Fibroblast of the aortic adventitia (primary cell): ENCODE measurements around the gene CHST7. TPM values are rescaled to one million over a fixed set of nuclear protein-coding genes. Genes with fewer than 3 reads are reported as not detected.

Experiments used
- DNase-seq: peaks from one replicate; pipeline ENCODE4 v3.0.0-alpha.2; 2010; ENCODE audit warnings: low read depth
- H3K4me3 ChIP-seq: 2 replicates; pipeline ENCODE4 v1.5.1; 2011; ENCODE audit warnings: low read depth, mild to moderate bottlenecking, control low read depth, low read length, moderate library complexity
- total RNA-seq: library from RNA; depleted of rRNA; stranded (reverse); fragments of >200 nt; gene quantifications from 2 replicates; pipeline ENCODE4 v1.2.3, GENCODE V29; 2012; ENCODE audit warnings: low replicate concordance
- TF ChIP-seq, protein P1 (sequence below): IDR thresholded peaks from 2 replicates; pipeline ENCODE4 v1.5.1; 2011; ENCODE audit warnings: mild to moderate bottlenecking, low read length, control low read depth, inconsistent platforms; ENCODE audit not compliant: insufficient read depth

The CHST7 gene
- total RNA-seq, 1 donor, result 6.0 TPM

- peak; percentile 74 for DNase-seq
- H3K4me3 ChIP-seq, result no peak overlapping the region
- TF ChIP-seq, protein P1, sequence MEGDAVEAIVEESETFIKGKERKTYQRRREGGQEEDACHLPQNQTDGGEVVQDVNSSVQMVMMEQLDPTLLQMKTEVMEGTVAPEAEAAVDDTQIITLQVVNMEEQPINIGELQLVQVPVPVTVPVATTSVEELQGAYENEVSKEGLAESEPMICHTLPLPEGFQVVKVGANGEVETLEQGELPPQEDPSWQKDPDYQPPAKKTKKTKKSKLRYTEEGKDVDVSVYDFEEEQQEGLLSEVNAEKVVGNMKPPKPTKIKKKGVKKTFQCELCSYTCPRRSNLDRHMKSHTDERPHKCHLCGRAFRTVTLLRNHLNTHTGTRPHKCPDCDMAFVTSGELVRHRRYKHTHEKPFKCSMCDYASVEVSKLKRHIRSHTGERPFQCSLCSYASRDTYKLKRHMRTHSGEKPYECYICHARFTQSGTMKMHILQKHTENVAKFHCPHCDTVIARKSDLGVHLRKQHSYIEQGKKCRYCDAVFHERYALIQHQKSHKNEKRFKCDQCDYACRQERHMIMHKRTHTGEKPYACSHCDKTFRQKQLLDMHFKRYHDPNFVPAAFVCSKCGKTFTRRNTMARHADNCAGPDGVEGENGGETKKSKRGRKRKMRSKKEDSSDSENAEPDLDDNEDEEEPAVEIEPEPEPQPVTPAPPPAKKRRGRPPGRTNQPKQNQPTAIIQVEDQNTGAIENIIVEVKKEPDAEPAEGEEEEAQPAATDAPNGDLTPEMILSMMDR, result no peak
Observed at GRCh38 chrX:46547857-46548256, 25.7 kb upstream of the CHST7 start.

GRCh38 chrX:46549914-46550313, 23.7 kb upstream of the CHST7 start:
- no peak overlapping the region for H3K4me3 ChIP-seq
- no peak for DNase-seq
- TF ChIP-seq, protein P1, result no peak

DNA sequence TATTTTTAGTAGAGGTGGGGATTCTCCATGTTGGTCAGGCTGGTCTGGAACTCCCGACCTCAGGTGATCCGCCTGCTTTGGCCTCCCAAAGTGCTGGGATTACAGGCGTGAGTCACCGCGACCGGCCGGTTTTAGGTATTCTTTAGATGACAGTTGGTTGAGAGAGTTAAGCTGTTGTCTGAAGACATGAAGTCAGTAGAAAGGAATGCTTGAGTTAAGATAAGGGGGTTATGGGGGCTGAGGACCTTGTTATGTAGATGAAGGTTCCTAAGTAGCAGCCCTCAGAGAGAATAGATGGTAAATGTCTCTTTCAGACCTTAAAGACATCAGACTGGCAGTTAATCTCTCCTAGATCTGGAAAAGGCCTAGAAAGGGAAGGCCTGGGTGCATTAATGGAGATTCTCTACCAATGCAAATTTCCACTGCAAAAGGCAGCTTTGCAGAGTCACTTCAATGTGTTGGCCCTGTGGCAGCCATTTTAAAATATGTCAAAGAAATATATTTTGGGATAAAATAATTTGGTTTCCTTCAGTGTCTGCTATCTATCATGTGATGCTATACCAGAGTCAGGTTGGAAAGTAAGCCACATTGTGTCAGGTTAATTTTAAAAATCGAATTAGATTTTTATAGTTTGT, 22.0 kb upstream of the CHST7 start:
- DNase-seq, result peak; percentile 74
- TF ChIP-seq, protein P1, result no peak
- no peak overlapping the region for H3K4me3 ChIP-seq

DNA sequence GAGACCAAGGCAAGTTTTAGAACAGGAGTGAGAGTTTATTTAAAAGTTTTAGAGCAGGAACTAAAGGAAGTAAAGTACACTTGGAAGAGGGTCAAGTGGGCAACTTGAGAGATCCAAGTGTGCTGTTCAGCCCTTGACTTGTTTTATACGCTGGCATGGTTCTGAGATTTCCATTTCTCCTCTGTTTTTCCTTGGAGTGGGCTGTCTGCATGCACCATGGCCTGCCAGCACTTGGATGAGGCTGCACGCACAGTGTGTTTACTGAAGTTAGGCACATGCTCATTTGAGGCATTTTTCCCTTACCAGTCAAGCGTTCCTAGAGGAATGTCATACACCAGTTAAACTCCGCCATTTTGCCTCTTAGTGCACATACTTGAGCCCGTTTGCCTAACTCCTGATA, 19.6 kb upstream of the CHST7 start:
- no peak for DNase-seq
- no peak overlapping the region for H3K4me3 ChIP-seq
- TF ChIP-seq, protein P1, result no peak

GRCh38 chrX:46554942-46555341, 18.6 kb upstream of the CHST7 start:
- peak; percentile 72 for DNase-seq
- TF ChIP-seq, protein P1, result peak; percentile 33
- H3K4me3 ChIP-seq, result no peak overlapping the region

DNA sequence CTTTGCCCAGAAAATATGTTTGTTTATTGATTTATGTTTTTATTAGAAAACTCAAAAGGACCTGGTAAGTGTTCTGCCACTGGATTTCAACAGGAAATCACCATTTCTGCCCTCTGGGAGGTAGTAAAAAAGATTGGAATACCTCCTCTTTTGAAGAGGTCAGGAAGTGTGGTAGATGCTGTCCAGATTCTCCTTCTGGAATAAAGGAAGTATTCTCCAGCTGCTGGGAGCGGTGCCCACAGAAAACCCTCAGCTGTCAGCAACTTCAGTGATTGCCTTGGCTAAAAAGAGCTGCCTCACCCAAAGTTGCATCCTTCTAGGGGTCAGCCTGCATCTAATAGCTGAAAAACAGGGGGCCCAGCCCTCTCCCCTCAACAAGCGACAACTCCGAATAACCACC, 14.5 kb upstream of the CHST7 start:
- TF ChIP-seq, protein P1, result no peak
- no peak overlapping the region for H3K4me3 ChIP-seq
- peak; percentile 51 for DNase-seq
